Measurements from ENCODE around the gene FBXW11. TPM values are rescaled to one million over a fixed set of nuclear protein-coding genes. Genes with fewer than 3 reads are reported as not detected.
A peak's percentile ranks its signal among the peaks of the same experiment; 100 is the strongest.

The FBXW11 gene
- total RNA-seq, 1 experiment from 2014 or later, result 85.3 TPM

DNA sequence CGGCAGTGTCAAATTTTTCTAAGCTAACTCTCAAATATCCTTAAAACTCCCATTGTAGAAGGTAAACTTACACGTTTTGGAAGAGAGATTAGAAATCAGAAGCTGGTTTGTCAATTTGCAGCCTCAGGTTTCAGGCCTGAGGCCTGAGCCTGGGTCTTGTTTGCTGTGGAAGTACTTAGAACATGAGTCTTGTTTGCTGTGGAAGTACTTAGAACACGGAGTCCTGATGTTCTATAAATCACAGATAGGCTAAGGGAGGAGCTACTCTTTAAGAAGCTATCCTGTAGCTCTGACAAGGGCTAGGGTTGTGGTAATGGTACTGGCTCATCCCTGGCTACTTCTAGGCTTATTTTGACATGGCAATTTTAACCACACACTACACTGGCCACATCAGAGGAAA is 97.8 kb downstream of the FBXW11 start:
- no CpG with 5 or more reads among the region's 3 CpGs for WGBS (ENCODE audit: extremely low coverage, insufficient read length, low lambda C conversion rate)
- Histone ChIP-seq H3K79me2 (ENCODE audit: insufficient read depth, low read length) (peaks cover 18% of the 10 kb centered on the region; the same call in 1 of the 2 replicates), H4K20me1 (ENCODE audit: control insufficient read depth, insufficient read depth, insufficient read length) (no peaks in the 10 kb centered on the region)

More for the DNA sequence above, 97.8 kb downstream of the FBXW11 start:
- H3K9ac ChIP-seq (ENCODE audit: extremely low read depth, insufficient read length, low read length), result no peak overlapping the region
- TF ChIP-seq CTCF (conservative IDR thresholded peaks at IDR 0.05), result no peak
- no peaks in the 10 kb centered on the region for H3K9me3 Mint-ChIP-seq
- H3K27ac ChIP-seq (ENCODE audit: insufficient read length, low read depth, low read length), result no peak overlapping the region
- H4K8ac ChIP-seq (replicated peaks; ENCODE audit: insufficient read length, low read depth, low read length), result no peak overlapping the region
- no peak overlapping the region for H3K23ac ChIP-seq (ENCODE audit: insufficient read length, low read depth, low read length)
- peaks cover 11% of the 10 kb centered on the region for H3K79me1 ChIP-seq (ENCODE audit: insufficient read depth, low read depth, low read length, poor library complexity, severe bottlenecking)
- no peaks in the 10 kb centered on the region for H3K27me3 Mint-ChIP-seq (ENCODE audit: low read depth)
- H3K27me3 ChIP-seq (ENCODE audit: insufficient read depth, low read length), result no peaks in the 10 kb centered on the region
- no peak overlapping the region for H3K4me2 ChIP-seq (ENCODE audit: insufficient read depth, insufficient read length, low read length)
- no peak for DNase-seq
- no peak overlapping the region for H2AFZ ChIP-seq (ENCODE audit: low read length)
- no peak overlapping the region for H2BK15ac ChIP-seq (ENCODE audit: low read depth, low read length)
- no peaks in the 10 kb centered on the region for H3K23me2 ChIP-seq (ENCODE audit: insufficient read length, low read depth, low read length, poor library complexity, severe bottlenecking)
- H3K9me3 ChIP-seq (ENCODE audit: control insufficient read depth, low read depth, low read length), result no peaks in the 10 kb centered on the region
- no peak overlapping the region for H3K14ac ChIP-seq (ENCODE audit: insufficient read depth, low read length)
- no peak overlapping the region for H3K4ac ChIP-seq (ENCODE audit: low read depth, low read length)
- no peak overlapping the region for H2BK20ac ChIP-seq (ENCODE audit: low read depth, low read length, poor library complexity, severe bottlenecking)
- no peak overlapping the region for H2AK5ac ChIP-seq (ENCODE audit: insufficient read length, low read length)
- H3K36me3 Mint-ChIP-seq (ENCODE audit: insufficient read depth in 1 of 3, low read depth in 3 of 3), result peaks cover 0 to 13% (median 12%) of the 10 kb centered on the region in 3 experiments; a peak in 6 of 7 replicates
- H2BK120ac ChIP-seq (ENCODE audit: low read depth, low read length, poor library complexity, severe bottlenecking), result no peak overlapping the region
- H4K5ac ChIP-seq (ENCODE audit: insufficient read length, low read depth, low read length), result no peak overlapping the region
- H3K56ac ChIP-seq (ENCODE audit: insufficient read length, low read depth, low read length), result no peak overlapping the region
- peaks cover 37 to 41% of the 10 kb centered on the region in 2 experiments for H3K4me1 Mint-ChIP-seq
- no peak overlapping the region for H4K91ac ChIP-seq (ENCODE audit: insufficient read length, low read depth, low read length)
- no peak overlapping the region for H3K4me3 Mint-ChIP-seq
- H3T11ph ChIP-seq (ENCODE audit: low read length), result no peak overlapping the region
- H2BK5ac ChIP-seq (ENCODE audit: insufficient read length, low read length), result no peak overlapping the region
- no peak overlapping the region for H3K18ac ChIP-seq (ENCODE audit: insufficient read length, low read depth, low read length)
- no peak overlapping the region for H2BK12ac ChIP-seq (ENCODE audit: insufficient read length, low read depth, low read length)
- H3K4me1 ChIP-seq (ENCODE audit: insufficient read depth, low read length), result no peaks in the 10 kb centered on the region; the same call in 1 of the 2 replicates
- H3K27ac Mint-ChIP-seq, result peak overlapping the region in 1 of 3 experiments; percentile 25; a peak in 2 of 7 replicates
